GM18499 (cell line): Measurements from ENCODE around the gene RPL22.

Experiments used
- ATAC-seq: cut with Tn5 transposase; IDR thresholded peaks from one replicate; pipeline ENCODE4 v1.9.1; 2021; ENCODE audit warnings: moderate number of reproducible peaks; ENCODE audit not compliant: insufficient read depth, unreplicated experiment

RPL22 gene

DNA sequence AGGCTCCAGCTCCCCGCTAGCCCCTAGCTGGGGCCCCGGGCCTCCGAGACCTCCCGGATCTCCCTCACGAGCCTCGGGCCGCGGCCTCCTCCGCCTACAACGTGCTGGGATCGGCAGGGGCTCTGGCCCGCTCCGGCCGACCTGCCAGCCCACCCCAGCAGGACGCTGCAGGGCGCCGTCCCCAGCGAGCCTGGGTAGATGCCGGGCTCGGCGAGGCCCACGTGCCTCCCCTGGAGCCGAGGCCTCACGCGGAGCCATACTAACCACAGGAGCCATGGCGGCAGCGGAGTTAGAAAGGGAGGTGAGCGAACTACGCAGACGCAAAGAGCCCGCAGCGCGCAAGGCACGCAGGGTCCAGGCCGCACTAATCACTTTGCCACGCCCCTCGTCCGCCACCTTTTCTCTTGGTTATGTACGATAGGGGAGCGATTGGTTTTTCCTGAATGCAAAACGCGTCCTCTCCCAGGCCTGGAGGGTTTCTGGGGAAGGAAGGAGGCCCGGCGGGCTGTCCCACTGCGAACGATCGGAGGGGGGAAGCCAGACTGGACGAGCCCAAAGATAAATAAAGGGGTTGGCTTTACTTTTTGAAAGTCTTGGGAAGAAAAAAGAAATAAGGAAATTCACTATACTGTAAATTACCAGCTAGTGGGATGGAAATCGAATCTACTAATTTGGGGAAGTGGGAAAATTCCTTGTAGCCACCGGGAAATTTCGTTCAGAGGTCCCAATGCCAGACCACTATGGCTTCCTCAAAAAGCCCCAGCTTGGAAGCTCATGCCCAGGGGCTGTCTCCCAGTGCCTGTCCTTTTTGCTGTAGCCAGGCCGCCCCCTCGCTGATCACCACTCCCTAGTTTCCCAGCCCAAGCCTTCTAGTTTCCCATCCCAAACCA is at the start of gene RPL22:
Gene RPL22, minus strand, starts transcription at position 298 of the 890 bp plus-strand sequence. Its CDS starts 22 bp downstream, at position 276.
- peak; percentile 87 for ATAC-seq

DNA sequence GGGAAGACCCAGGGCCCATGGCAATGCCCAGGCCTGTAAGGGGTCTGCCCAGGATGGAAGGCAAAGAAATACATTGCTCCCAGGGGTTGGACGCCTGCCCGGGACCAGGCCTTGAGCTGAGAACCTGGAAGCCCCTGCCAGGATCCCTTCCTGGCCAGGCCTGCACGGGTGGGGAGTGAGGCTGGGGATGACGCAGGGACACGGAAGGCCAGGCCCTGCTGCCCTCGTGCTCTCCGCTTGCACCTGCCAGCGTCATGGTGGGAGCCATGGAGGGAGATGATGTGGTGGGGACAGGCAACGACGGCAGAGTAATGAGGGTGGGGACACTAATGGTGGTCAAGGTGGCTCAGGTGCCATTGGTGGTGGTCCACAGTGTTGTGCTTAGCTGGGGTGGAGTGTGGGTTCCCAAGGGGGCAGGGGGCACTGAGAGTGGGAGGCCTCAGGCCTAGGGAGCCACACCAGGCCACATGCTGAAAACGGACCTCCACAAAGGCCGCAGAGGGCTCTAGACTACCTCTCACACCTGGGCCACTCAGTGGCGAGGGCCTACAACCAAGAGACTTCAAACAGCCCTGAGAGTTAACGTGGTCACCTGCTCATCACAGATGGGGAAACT is 48.9 kb upstream of the RPL22 start:
- ATAC-seq = no peak

DNA sequence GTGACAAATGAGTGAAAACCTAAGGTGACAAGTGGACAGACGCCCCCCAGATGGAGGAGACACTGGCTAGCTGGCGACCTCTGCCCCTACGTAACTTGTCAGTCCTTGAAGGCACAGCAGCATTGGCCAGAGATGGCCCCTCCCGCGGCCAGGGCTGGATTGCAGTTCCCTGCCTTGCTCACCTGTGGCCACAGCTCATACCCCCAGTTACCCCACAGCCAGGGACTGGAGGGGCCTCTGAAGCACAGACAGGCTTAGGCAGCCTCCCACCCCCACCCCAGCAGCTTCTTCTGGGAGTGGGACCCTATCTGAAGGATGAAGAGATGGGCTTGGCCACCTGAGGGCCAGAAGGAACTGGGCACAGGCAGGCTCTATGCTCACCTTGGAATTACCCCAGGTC is 48.3 kb upstream of the RPL22 start:
- ATAC-seq = no peak

DNA sequence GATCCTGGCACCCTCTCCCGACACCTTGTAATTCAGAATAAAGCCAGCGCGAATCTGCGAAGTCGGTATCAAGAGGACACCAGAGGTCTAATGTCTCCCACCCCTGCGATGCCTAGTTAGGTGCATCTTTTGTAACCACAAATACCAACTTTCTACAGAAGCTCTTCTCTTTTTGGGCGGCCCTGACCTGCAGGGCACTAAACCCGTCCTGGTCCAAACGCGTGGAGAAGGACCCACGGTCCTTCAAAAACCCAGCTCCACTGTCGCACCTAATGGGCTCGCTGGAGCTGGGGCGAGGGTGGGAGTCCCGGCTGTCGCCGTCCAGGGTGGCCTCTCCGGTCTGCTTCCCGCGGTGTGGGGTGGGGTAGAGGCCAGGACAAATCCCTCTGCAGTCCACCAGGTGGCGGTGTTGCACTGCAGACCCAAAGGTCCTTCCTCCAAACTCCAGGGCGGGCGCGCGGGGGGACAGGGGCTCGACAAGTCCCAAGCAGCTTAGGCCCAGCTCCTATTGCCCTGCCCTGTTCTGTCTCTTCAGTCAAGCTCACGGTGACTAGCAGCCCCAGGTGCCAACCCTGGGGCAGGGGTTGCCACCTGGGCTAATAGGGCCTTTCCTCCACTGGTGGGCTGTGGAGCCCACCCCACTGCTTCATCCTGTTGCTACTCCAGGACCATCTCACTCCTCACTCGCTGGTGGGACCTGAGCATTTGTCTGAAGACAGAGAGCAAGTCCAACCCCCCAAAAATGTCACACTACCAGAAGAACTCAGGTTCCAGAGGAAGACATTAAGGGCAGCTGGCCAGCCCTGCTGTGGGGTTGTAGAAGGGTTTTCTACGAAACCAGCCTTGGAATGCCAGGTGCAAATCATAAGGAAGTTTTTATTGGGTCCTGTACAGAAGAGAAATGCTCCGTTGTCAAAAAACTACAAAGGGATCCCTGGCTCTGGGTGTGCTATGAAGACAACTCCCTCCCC is 47.4 kb upstream of the RPL22 start:
- ATAC-seq = no peak

DNA sequence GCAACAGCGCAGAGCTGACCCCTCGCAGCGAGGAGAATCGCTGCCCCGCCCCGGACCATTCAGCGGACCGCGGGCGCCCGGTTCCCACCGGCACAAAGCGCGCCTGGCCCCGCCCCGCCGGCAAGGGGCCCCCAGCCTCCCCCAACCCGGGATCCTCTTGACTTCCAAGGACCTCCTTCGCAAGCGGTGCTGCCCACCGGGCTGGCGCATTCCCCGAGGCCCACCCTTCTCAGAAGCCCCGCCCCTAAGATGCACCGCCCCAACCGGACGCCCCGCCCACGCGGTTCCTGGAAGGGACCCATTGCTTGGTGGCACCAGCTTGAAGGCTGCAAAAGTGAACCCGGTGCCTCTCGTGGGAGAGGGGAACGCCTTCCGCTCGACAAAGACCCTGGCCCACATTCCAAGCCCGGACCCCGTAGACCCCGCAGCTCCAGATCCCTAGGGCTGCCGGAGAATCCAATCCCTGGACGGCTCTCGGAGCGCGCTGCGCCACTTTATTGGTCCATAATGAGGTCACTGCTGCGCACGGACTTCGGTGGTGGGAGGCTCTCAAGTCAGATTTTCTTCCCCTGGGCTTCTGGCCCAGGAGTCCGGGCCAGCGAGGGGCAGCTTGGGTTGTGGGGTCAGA is 46.6 kb upstream of the RPL22 start:
- no peak for ATAC-seq

DNA sequence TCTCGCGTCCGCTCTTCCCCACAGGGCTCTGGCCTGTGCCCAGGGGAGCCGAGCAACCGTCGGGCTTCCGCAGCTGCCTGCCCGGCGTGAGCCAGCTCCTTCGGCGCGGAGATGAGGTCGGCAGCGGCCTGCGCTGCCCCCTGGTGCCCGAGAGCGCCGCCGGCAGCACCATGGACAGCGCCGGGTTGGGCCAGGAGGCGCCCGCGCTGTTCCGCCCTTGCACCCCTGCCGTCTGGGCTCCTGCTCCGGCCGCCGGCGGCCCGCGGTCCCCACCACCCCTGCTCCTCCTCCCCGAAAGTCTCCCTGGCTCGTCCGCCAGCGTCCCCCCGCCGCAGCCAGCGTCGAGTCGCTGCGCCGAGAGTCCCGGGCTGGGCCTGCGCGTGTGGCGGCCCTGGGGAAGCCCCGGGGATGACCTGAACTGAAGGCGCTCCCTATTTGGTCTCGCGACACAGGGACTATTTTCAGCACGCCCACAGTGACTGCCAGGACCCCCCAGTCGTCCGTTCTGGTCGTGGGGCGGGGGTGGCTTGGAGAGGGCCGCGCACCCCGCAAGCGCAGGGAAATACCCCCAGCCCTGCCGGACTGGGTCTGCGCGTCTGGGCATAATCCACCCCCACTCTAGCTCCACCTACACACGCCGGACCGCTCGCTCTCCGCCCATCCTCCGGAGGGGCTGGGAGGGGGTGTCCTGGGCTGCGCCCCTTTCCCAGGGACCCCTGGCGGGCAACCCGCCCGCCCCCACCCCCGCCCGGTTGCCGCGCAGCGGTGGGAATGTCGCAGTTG is 45.9 kb upstream of the RPL22 start:
- ATAC-seq = no peak

DNA sequence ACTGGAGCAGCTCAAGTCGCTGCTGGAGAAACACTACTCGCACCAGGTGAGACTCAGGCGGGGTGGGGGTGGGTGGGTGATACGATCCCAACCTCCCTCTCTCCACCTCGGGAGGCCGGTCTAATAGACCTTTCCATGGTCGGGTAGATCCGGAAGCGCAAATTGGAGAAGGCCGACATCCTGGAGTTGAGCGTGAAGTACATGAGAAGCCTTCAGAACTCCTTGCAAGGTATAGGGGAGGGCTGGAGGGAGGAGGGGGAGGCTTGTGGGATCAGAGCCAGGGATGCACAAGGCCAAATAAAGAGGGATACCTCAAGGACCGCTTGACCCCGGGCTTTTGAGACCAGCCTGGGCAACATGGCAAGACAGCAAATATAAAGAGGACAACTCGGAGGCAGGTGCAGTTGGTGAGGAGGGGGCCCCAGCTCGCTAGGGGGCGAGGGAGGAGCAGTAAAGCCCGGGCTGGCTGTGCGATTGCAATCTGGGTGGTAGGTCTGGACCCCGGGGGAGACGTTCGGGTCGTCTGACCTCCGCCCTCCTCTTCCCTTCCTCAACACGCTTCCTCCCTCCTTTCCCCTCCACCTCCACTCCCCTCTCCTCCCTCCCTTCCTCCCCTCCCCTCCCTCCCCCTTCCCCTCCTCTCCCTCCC is 45.1 kb upstream of the RPL22 start:
- no peak for ATAC-seq

DNA sequence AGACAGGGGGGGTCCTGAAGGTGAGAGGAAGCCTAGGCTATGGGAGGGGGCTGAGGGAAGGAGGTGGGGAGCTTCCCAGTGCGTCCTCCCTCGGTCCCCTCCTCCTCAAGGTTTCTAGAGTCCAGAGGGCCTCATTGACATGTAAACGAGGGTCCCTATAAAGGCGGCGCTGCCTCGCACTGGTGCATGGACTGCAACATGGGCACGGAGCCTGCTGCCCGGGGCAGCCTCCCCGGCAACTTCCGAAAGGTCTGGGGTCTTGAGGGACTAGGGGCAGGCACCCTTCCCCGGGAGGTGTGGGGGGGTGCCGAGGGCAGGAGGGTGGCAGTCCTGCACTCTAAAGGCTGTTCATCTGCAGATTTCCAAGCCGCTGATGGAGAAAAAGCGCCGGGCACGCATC is 44.6 kb upstream of the RPL22 start, which contains the start of gene HES3:
Gene HES3, plus strand, starts transcription at position 187 of the 400 bp plus-strand sequence. Its CDS starts 187 bp downstream, at position 374.
- no peak for ATAC-seq

DNA sequence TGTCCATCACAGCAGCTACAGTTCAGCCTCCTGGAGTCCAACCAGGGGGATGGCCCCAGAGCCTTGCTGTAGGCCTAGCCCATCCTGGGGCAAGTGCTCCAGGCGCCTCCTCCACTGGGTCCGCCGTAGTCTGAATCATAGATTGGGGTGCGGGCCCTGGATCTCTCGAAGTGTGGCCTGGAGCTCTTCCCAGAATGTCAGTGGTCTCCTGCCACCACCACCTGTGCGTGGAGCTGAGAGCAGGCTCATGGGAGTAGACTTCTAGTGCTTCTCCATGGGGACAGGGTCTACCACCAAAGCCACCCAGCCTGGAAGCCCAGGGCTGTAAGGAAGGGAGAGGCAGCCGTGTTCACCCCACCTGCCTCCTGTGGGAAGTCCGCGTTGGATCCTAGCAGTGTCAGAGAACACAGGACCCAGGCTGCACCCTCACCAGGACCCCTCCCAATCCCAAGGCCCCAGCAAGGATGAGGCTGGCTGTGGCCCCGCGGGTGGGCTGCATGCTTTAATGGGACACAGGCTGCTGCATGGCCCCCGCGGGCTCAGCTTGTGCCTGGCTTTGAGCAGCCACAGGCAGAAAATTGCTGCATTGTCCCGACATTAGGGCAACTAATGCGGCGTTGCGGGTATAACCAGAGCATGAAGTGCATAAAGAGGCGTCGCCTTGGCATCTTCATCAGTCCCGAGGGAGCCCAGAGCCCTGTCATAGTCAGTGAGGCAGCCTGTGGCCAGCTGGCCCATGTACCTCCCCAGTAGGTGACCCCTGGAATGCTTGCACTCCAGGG is 43.8 kb upstream of the RPL22 start:
- no peak for ATAC-seq

DNA sequence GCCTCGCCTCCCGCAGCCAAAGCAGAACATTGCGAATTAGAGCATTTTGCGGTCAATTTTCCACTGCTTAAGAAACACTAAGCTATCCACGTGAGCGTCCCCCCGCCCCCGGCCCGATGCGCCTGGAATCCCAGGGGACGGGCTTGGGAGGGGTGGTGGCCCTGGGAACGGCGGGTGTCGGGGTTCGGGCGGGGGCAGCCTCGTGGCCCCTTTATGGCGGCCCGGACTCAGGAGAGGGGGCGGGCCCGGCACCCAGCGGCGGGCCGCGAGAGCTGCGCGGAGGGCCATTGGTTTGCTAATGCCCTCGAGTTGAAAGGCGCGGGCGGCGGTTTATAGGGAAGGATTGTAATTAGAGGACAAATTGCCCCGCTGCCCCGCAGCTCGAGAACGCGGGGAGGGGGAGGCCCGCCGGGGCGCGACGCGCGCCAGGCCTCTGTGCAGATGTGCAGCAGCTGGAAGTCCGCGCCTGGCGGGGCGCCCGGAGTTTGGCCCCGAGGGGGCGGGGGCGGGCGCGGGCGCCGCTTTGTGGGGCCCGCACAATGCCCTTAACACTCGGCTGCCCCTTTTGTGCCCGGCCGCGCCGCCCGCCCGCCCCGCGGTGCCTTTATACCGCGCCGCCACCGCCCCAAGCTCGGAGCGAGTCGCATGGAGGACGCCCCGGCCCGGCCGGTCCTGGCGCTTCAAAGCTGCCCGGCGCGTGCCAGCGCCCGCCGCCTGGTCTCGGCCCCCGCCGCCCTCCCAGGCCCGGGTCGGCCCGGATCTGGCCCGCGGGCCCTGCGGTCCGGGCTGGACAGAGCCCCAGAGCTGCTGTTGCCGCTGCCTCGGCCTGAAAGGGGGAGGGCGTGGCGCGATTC is 42.7 kb upstream of the RPL22 start:
- ATAC-seq = no peak

DNA sequence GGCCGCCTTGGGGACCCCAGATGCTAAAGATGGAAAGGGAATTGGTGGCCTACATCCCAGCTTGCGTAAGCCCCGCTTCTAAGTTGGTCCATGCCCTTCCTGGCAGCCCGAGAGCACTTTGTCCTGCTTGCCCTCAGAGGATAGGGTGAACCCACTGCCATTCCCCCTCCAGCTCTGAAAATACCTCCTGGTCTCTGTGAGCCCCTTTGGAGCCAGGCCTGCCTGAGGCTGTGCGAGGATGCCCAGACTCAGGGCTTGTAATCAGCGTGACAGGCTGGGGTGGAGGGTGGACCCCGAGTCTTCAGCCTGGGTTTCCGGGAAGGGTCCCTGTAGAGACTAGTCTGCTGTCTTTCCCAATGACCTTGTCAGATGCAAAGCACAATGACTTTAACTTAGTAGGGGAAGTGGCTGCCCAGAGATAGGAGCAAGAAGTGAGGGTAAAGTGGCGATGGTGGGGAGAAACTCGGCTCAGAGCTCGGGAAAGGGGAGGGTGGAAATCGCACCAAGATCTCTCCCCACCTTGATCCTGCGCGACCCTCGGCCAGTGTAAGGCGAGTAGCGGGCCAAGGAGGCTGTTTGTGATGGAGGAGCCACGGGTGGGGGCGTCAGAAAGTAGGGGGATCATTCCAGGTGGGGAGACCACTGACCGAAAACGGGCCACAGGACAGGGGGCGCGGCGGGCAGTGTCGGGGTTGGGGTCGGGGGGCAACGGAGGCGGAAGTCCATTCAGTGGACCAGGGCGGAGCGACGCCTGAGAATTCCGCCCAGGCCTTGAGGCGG is 41.9 kb upstream of the RPL22 start:
- ATAC-seq = no peak

DNA sequence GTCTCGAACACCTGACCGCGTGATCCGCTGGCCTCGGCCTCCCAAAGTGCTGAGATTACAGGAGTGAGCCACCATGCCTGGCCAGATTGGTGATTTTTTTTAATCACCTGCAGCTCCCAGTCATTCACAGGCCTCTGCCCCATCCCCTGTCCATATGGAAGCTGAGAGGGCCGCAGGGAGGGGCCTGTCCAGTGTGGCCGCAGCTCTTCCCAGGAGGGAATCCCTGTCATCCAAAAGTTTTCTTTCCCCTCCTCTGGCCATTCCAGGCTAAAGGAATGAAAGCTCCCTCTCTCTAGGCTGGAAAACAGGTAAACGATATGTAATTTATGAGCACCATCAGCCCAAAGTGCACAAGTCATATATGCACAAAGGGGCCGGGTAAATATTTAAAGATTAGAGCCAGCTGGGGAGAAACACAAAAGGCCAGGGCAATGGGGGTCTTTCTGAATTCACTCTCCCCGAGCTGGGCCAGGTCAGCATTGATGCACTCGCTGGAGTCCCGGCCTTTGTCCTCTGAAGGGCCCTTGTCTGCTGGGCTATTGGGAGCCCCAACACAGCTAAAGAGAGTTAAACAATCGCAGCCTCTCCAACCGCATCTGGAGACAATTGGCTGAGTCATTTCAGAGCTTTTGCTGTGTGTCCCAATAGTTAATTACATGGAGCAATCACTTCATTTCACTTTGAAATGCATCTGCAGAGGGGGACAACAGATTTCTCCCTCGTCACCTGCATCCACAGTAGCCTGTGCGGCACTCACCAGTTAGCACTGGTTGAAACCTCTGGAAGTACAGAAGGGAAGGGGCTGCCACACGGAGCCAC is 40.8 kb upstream of the RPL22 start:
- ATAC-seq = no peak

DNA sequence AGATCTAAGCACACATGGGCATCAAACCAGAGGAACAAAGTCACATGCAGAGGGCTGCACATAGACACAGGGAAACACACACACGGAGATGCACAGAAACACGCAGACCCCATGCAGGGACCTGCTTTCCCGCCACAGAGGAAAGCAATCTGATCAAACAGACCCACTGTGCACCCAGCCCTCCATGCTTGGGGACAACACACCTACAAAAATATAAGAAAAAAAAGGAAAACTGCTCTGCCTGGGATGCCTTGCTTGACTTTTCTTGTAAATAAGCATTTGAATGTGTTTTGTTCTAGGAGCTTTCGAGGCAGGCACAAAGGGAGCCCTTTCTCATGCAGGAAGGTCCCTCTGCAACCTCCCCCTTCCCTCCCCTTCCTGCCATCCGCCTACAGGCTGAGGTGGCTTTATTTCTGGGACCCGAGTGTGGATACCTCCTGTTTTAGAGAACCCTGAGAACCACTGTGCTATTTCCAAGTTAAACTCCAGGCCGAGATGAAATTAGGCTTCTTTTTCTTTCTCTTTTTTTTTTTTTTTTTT is 39.9 kb upstream of the RPL22 start:
- ATAC-seq = no peak

DNA sequence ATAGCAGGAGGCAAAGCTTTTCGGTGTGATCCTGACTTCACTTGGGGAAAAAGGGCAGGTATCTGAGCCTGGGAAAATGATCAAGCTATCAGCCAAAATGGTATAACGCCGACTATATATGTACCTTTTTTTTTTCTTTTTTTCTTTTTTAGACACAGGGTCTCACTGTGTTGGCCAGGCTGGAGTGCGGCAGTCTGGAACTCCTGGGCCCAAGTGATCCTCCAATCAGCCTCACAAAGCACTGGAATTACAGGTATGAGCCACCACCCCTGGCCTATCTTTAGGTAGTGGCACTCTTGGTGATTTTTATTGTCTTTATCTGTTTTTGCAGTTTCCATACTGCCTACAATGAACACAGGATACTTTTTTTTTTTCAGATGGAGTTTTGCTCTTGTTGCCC is 37.7 kb upstream of the RPL22 start:
- no peak for ATAC-seq

DNA sequence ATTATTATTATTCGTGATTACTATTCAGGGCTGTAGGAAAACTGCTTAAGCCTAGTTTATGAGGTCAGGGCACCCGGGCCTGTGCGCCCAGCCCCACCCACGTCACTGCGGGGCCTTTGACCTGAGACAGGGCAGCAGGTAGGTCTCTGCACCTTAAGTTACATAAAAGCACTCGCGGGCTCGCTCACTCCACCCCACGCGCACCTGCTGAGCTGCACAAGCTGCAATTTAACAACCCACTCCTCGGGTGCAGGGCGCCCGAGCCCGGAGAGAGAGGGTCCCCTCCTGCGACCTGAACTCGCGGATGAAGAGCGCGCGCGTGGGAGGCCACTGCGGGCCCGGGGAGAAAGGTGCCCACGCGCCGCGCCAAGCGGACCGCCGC is 35.9 kb upstream of the RPL22 start:
- no peak for ATAC-seq
